ENCODE data around the gene KSR2.

Gene KSR2

GRCh38 chr12:117516034-117516433, 452.8 kb downstream of the KSR2 start:
- no peak for DNase-seq

GRCh38 chr12:117514016-117514415, 454.8 kb downstream of the KSR2 start:
- no peak for DNase-seq

GRCh38 chr12:117513353-117513752, 455.4 kb downstream of the KSR2 start:
- no peak for DNase-seq

DNA sequence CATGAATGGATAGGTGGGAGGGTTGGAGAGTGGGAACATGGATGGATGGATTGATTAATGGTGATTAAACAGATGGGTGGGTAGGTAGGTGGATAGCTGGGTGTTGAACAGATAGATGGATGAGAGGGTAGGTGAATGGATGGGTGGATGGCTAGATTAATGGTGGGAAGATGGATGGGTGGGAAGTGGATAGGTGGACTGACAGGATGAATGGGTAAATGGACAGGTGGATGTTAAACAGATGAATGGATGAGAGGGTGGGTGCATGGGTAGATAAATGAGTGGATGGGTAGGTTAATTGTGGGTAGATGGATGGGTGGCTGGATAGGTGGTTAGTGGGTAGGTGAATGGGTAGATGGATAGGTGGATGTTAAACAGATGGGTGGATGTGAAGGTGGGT, 460.3 kb downstream of the KSR2 start:
- no peak for DNase-seq

- DNase-seq = no peak
Observed at GRCh38 chr12:117507548-117507947, 461.2 kb downstream of the KSR2 start.

- no peak for DNase-seq
Observed at GRCh38 chr12:117506333-117506732, 462.5 kb downstream of the KSR2 start.

- DNase-seq = no peak
Observed at GRCh38 chr12:117502633-117503032, 466.2 kb downstream of the KSR2 start.

DNA sequence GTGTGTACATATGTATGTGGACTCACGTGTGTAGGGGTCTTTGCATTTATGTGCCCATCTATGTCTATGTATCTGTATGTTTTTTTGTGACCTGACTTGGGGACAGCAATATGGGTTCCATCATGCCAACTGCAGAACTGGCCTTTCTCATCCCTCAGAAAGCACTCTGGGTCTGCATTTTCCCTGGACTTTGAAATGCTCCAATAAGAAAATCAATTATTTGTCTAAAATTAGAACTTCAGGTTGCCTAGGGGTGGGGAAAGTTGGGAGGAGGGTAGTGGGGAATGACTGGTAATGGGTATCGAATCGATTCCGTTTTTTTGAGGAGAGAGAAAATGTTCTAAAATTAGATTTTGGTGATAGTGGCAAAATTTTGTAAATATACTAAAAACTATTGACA, 466.6 kb downstream of the KSR2 start:
- no peak for DNase-seq

- peak; percentile 22 for DNase-seq
Observed at GRCh38 chr12:117501076-117501869, 467.5 kb downstream of the KSR2 start.

GRCh38 chr12:117499759-117500485, 468.9 kb downstream of the KSR2 start:
- DNase-seq = no peak

- DNase-seq = no peak
Observed at GRCh38 chr12:117498880-117499279, 469.9 kb downstream of the KSR2 start.

DNA sequence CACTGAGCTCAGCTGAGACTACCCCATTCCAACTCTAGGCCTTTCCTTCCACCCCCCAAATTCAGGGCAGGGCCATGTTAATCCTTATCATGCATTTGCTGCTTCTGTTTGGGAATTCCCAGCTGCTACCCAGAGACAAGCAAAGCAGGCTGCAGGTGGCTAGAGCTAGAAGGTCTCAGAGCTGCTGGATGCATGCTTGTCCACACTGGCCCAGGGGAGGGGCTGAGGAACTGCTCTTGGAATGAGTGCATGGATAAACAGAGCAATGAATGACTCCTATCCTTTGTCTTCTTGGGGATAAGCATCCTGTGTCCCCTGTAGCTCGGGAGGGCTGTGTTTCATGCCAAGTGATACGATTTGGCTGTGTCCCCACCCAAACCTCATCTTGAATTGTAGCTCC, 470.5 kb downstream of the KSR2 start:
- DNase-seq = no peak

- DNase-seq = no peak
Observed at GRCh38 chr12:117497407-117497806, 471.4 kb downstream of the KSR2 start.

GRCh38 chr12:117494833-117495655, 473.7 kb downstream of the KSR2 start:
- no peak for DNase-seq

DNA sequence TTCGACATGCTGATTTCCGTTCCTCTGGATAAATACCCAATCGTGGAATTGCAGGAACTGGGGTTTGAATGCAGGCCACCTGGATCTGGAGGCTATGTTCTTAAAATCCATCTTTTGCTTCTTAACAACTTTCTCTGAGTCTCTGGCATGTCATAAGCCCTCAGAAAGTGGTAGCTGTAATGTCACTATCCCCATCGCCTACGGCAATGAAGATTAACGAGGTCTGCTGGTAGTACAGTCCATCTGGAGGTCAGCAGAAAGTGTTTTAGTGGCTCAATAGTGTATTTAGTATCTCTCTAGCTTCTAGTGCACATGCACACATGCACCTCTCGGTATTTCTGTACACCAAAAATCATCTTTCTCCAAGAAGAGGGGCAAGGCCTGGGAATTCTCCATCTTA, 477.1 kb downstream of the KSR2 start:
- DNase-seq = no peak

GRCh38 chr12:117490130-117490529, 478.7 kb downstream of the KSR2 start:
- no peak for DNase-seq

DNA sequence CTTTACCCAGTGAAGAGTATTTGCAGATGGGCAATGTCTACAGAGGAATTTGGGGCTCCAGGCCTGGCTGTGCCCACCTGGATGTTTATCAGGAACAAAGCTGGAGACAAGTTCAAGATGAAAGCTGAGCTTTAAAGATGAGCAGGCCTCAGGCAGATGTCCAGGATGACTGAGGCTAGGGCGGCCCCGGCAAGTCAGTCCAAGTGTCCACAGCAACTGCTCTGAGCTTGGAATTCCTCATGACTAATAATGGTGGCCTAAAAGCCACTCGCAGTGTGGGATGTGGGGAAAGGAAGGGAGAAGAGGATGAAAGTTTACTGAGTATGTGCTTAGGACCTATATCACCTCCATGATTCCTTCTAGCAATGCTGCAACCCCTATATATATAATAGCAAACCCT, 479.1 kb downstream of the KSR2 start:
- DNase-seq = no peak

DNA sequence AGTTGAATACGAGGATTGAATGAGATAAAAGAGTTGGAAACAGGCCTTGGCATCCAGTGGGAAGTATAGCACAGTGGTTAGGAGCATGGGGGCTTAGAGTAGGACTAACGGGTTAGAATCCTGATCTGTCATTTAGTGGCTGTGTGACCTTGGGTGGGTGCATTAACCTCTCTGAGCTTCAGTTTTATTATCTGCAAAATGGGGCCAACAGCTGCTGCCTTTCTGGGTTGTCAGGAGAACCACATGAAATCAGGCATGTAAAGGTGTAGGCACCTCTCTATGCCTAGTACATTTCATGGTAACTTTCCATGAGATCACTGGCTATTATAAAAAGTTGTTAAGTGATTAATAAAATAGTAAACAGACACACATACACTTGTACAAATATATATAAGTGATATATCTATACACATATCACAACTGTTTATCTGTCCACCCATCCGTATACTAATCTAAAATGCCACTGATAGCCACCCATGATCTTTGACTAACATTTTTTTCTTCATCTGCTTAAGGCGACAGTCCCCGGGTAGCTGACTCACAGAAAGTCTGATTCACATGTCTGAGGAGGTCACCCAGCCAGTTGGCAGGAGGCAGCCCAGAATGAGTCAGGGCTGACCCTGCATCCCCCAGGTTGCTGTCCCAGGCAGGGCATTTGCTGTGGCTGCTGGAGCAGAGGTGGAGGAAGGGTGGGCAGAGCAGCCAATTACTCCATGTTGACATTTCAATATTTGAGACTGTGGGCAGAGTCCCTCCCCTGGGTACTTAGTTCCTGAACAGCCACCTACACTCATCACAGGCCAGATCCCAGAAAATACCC, 481.7 kb downstream of the KSR2 start:
- DNase-seq = no peak

- no peak for DNase-seq
Observed at GRCh38 chr12:117485984-117486839, 482.6 kb downstream of the KSR2 start.

DNA sequence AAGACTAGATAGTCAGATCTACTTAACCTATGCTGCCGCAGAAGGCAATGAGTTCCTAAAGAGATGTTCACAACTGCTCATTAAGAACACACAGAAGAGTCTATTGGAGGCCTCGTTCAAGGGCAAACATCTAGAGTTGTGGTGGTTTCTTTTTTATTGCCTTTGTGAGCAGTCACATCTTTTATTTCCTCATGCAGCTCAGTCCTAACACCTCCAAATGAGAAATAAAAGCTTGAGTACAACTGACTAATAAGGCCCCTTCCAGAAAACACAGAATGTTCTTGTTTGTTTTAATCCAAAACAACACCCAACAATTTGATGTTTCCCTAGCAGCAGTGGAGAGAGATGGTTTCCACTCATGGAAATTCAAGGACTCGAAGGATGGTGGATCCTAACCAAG, 483.9 kb downstream of the KSR2 start:
- DNase-seq = no peak

GRCh38 chr12:117483501-117483900, 485.3 kb downstream of the KSR2 start:
- no peak for DNase-seq

- no peak for DNase-seq
Observed at GRCh38 chr12:117481470-117481869, 487.3 kb downstream of the KSR2 start.
